Transverse colon (tissue), 4 donors: Measurements from ENCODE around the gene MIGA1. TPM values are rescaled to one million over a fixed set of nuclear protein-coding genes. Genes with fewer than 3 reads are reported as not detected.

Source experiments
- DNase-seq: peaks from one replicate; pipeline ENCODE4 v3.0.0-alpha.2; 2019
- H3K27ac ChIP-seq, 4 donors: fragments of 200-600 bp; sonication (generic); 2 replicates each; pipeline ENCODE4 v1.5.1; 2016 to 2018; ENCODE audit warnings: inconsistent platforms in 4 of 4
- H3K27me3 ChIP-seq: fragments of 200-600 bp; sonication (generic); 2 replicates; pipeline ENCODE4 v1.5.1; 2017; ENCODE audit warnings: inconsistent platforms
- H3K36me3 ChIP-seq, 4 donors: fragments of 200-600 bp; sonication (generic); 2 replicates each; pipeline ENCODE4 v1.5.1; 2017 to 2019; ENCODE audit warnings: inconsistent platforms in 4 of 4
- H3K4me1 ChIP-seq, 4 donors: fragments of 200-600 bp; sonication (generic); 2 replicates each; pipeline ENCODE4 v1.5.1; 2017 to 2020; ENCODE audit warnings: inconsistent platforms in 4 of 4
- H3K4me3 ChIP-seq, 4 donors: fragments of 200-600 bp; sonication (generic); 1 replicate in 1 of 4; 2 replicates in 3 of 4; pipeline versions ENCODE4 v1.5.1 to v1.6.1; 2017 to 2019; ENCODE audit warnings: inconsistent platforms in 4 of 4
- H3K9me3 ChIP-seq, 2 donors: fragments of 200-600 bp; sonication (generic); 2 replicates each; pipeline ENCODE4 v1.5.1; 2017 to 2019; ENCODE audit warnings: inconsistent platforms in 2 of 2
- EP300 ChIP-seq: sonication (generic); formaldehyde crosslinking; IDR thresholded peaks from one replicate; pipeline ENCODE4 v1.6.1; 2017; ENCODE audit warnings: antibody characterized with exemption, low read depth
- POLR2A ChIP-seq: fragments of 450-650 bp; IDR thresholded peaks from one replicate; pipeline ENCODE4 v1.6.1; 2016; ENCODE audit warnings: antibody characterized with exemption, mild to moderate bottlenecking, moderate library complexity
- POLR2AphosphoS5 ChIP-seq, 3 donors: sonication (generic); formaldehyde crosslinking; IDR thresholded peaks; one replicate each; pipeline ENCODE4 v1.6.1; 2016; ENCODE audit warnings: antibody characterized with exemption in 3 of 3
- WGBS, 2 donors: methylation state at CpG; one replicate each; pipeline ENCODE4 v1.1.5; 2018; ENCODE audit warnings: low coverage in 1 of 2; 5-methylcytosine and 5-hydroxymethylcytosine counted together
- in situ Hi-C, 4 donors: fragments of 200-750 bp; cut with MboI; loops; one replicate each; pipeline versions ENCODE4 v1.15.0 to v1.15.1; 2017; ENCODE audit warnings: low sequenced_read_pairs in 3 of 4, low pct_ligation_motif_present in 1 of 4, low pct_unique_long_range_greater_than_20kb in 1 of 4
- intact Hi-C: fragments of 100-400 bp; cut with DNase I; formaldehyde crosslinking; loops from one replicate; pipeline ENCODE4 v1.15.1; 2023; ENCODE audit warnings: low total_unique reads
- total RNA-seq, 4 donors: library from RNA; depleted of rRNA; stranded (reverse); fragments of >200 nt; gene quantifications; one replicate each; pipeline ENCODE4 v1.1.0, GENCODE V29; 2016
- TF ChIP-seq, protein P1 (sequence below), 5 experiments: fragments of 200-600 bp in 3 of 5; fragments of 450-650 bp in 2 of 5; sonication (generic) in 3 of 5; IDR thresholded peaks; 1 replicate in 2 of 5; 2 replicates in 3 of 5; pipeline ENCODE4 v1.5.1; 2016 to 2017; ENCODE audit warnings: antibody characterized with exemption in 5 of 5, inconsistent platforms in 3 of 5, mild to moderate bottlenecking in 2 of 5, moderate library complexity in 1 of 5

MIGA1 gene, protein sequence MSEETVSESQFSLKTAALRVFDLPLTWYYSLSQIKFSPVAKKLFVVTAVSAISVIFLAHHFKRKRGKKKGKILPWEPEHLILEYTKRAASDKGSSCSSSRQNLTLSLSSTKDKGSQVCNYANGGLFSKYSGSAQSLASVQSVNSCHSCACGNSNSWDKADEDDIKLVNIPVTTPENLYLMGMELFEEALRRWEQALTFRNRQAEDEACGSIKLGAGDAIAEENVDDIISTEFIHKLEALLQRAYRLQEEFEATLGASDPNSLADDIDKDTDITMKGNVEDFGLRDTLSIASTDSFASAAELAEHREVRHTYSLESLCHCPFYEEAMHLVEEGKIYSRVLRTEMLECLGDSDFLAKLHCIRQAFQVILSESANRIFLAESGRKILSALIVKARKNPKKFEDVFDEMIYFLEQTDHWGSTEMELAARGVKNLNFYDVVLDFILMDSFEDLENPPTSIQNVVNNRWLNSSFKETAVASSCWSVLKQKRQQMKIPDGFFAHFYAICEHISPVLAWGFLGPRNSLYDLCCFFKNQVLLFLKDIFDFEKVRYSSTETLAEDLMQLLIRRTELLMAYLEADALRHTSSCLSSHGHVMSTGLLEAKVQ
- 10 to 100 TPM in 3 of 4 donors, 1 to 10 TPM in 1; 8.2 to 19.1 (median 18.0) TPM for total RNA-seq

DNA sequence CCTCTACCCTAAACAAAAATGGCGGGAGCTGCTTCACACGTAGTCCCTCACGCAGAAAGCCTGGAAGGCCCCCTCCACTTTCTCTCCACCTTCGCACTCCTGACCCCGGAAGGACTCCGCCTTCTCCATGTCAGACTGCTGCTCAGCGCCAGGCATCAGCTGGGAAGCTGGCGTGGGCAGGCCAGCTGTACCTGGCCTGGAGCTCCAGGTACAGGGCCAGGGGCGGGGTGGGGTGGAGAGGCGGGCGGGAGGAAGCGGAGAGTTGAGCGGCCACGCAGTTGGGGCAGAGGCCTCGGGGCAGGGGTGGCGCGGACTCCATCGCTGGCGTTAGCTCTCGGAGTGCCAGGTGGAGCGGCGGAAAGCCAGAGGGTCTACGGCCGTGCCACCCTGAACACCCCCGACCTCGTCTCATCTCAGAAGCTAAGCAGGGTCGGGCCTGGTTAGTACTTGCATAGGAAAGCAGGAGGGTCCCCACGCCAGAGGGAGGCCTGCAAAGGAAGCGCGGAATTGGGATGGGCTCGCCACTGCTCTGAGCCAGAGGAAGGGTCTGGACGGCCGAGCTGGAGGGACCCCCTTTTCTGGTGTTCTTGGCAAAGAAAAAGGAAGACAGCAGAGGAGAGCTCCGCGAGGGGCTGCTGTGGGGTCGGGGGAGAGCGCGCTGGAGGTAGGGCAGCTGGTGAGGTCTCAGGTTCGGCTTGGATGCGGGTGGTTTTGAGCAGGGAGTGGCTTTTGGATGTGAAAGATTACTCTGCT, at the start of gene MIGA1:
Gene MIGA1 (plus strand): TSS at position 121 of the 753 bp plus-strand sequence. CDS start 3,604 bp downstream, outside the sequence.
- WGBS, 2 donors, result 0 to 1% methylated on average over 4 to 31 of the region's 40 CpGs
- Histone ChIP-seq H3K36me3 (peaks cover 0 to 11% (median 0%) of the 10 kb centered on the region in 4 donors), H3K4me3 (peak within 1 kb of the TSS; percentile 62 to 75 (median 73)), H3K27me3 (no peaks in the 10 kb centered on the region), H3K27ac (peak within 1 kb of the TSS; percentile 80 to 85 (median 82)), H3K9me3 (no peaks in the 10 kb centered on the region), H3K4me1 (peaks cover 0 to 34% (median 2%) of the 10 kb centered on the region in 4 donors)
- peak; percentile 92 for DNase-seq
- TF ChIP-seq, protein P1, sequence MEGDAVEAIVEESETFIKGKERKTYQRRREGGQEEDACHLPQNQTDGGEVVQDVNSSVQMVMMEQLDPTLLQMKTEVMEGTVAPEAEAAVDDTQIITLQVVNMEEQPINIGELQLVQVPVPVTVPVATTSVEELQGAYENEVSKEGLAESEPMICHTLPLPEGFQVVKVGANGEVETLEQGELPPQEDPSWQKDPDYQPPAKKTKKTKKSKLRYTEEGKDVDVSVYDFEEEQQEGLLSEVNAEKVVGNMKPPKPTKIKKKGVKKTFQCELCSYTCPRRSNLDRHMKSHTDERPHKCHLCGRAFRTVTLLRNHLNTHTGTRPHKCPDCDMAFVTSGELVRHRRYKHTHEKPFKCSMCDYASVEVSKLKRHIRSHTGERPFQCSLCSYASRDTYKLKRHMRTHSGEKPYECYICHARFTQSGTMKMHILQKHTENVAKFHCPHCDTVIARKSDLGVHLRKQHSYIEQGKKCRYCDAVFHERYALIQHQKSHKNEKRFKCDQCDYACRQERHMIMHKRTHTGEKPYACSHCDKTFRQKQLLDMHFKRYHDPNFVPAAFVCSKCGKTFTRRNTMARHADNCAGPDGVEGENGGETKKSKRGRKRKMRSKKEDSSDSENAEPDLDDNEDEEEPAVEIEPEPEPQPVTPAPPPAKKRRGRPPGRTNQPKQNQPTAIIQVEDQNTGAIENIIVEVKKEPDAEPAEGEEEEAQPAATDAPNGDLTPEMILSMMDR (IDR thresholded peaks at IDR 0.05), result no peak
- TF ChIP-seq EP300 (no peak), POLR2A (peak; percentile 65), POLR2AphosphoS5 (IDR thresholded peaks at IDR 0.05) (peak; percentile 48 to 78 (median 72))
- in situ Hi-C loops, result no loop called here
- intact Hi-C loops, result no loop called here

DNA sequence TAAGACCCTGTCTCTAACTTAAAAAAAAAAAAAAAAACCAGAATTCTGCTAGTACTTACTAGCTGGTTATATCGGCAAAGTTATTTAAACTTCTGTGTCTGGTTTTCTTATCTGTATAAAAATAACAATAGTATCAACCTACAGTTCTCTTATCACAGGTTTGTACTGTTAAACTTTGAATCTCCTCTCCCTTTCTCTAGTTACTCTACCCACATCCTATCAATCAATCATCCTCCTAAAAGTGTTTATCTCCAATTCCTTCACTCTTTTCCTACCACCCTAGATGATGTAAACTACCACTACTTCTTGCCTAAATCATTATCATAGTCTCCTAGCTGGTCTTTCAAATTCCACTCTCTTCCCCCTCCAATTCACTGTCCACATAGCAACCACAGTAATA, 47.4 kb upstream of the MIGA1 start:
- no peak for DNase-seq
- Histone ChIP-seq H3K4me1 (no peaks in the 10 kb centered on the region), H3K27me3 (no peaks in the 10 kb centered on the region), H3K27ac (no peak overlapping the region), H3K36me3 (peaks cover 0 to 59% (median 2%) of the 10 kb centered on the region in 4 donors), H3K9me3 (no peaks in the 10 kb centered on the region), H3K4me3 (no peak overlapping the region)
- in situ Hi-C loops (no loop called here), intact Hi-C loops (no loop called here)
- WGBS, 2 donors, result 96 to 100% methylated on average over 1 of the region's 1 CpG
- TF ChIP-seq, protein P1 (IDR thresholded peaks at IDR 0.05), result no peak
- TF ChIP-seq POLR2A, result no peak
- TF ChIP-seq EP300, result no peak
- no peak for TF ChIP-seq POLR2AphosphoS5 (IDR thresholded peaks at IDR 0.05)

DNA sequence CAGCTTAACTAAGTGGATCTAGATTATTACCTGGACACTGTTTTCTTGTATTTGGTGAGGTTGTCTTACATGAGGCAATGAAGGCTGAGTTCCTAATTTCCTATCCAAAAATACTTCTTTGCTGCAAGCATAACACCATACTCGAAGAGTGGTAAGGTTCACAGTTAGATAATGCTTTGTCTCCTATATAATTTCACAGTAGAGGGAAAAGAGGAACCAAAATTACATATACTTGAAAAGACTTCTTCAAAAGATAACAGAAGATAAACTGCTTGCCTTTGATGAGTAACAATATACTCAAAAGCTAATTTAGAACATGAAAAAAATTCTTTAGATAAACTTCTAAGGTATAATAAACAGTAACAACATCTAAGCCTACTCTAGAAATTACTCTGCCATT, 40.2 kb upstream of the MIGA1 start:
- Histone ChIP-seq H3K27me3 (no peaks in the 10 kb centered on the region), H3K36me3 (peaks cover 0 to 23% (median 10%) of the 10 kb centered on the region in 4 donors), H3K27ac (no peak overlapping the region), H3K4me3 (no peak overlapping the region), H3K9me3 (no peaks in the 10 kb centered on the region), H3K4me1 (peaks cover 0 to 3% (median 0%) of the 10 kb centered on the region in 4 donors)
- DNase-seq, result no peak
- 71 to 84% methylated on average over 1 of the region's 1 CpG for WGBS, 2 donors
- TF ChIP-seq POLR2A, result no peak
- no peak for TF ChIP-seq POLR2AphosphoS5 (IDR thresholded peaks at IDR 0.05)
- TF ChIP-seq, protein P1 (IDR thresholded peaks at IDR 0.05), result no peak
- intact Hi-C loops (no loop called here), in situ Hi-C loops (no loop called here)

DNA sequence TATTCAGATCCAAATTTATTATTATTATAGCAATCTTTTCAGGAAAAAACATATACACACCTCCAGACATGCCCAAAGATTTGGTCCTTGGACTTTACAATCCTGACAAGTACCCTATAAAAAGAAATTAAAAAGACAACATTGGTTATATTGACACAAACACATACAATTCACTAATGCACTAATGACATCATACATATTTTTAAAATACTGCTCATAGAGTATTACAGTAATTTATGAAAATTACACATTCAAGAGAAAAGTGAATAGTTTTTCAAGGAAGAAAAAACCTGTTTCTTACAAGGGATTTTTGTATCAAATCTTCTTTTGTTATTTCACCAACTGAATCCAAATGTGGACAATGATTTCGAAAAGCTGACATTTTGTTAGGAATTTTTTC, 38.1 kb upstream of the MIGA1 start:
- H3K27me3 ChIP-seq, result no peaks in the 10 kb centered on the region
- in situ Hi-C loops, result no loop called here
- H3K9me3 ChIP-seq, result no peaks in the 10 kb centered on the region

More for the DNA sequence above, 38.1 kb upstream of the MIGA1 start:
- Histone ChIP-seq H3K4me3 (no peak overlapping the region), H3K27ac (no peak overlapping the region), H3K36me3 (peaks cover 0 to 15% (median 6%) of the 10 kb centered on the region in 4 donors), H3K4me1 (peaks cover 0 to 5% (median 0%) of the 10 kb centered on the region in 4 donors)
- intact Hi-C loops, result no loop called here
- no peak for DNase-seq
- TF ChIP-seq POLR2A, result no peak
- no peak for TF ChIP-seq EP300
- no peak for TF ChIP-seq POLR2AphosphoS5 (IDR thresholded peaks at IDR 0.05)
- 85 to 98% methylated on average over 1 of the region's 1 CpG for WGBS, 2 donors
